Heart left ventricle (tissue), 16 donors: ENCODE data around the gene ARRDC2. TPM values are rescaled to one million over a fixed set of nuclear protein-coding genes. Genes with fewer than 3 reads are reported as not detected.

ENCODE experiments used
- ATAC-seq, 4 donors: fragments of 200-7000 bp; cut with Tn5 transposase; one replicate each; pipeline ENCODE4 v1.9.1; 2020 to 2022; ENCODE audit warnings: moderate library complexity in 4 of 4, mild to moderate bottlenecking in 3 of 4, moderate number of reproducible peaks in 1 of 4
- DNase-seq, 5 donors: peaks; one replicate each; pipeline ENCODE4 v3.0.0-alpha.2; 2020
- H3K27ac ChIP-seq, 12 donors: fragments of 200-600 bp; sonication (generic) in 4 of 12; one replicate each; pipeline versions ENCODE4 v1.5.0 to v1.8.0; 2016 to 2022; ENCODE audit warnings: mild to moderate bottlenecking in 2 of 12
- H3K27me3 ChIP-seq, 9 donors: fragments of 200-600 bp; sonication (generic) in 2 of 9; one replicate each; pipeline versions ENCODE4 v1.5.1 to v1.8.0; 2016 to 2022; ENCODE audit warnings: mild to moderate bottlenecking in 3 of 9
- H3K36me3 ChIP-seq, 9 donors: fragments of 200-600 bp; sonication (generic) in 2 of 9; one replicate each; pipeline versions ENCODE4 v1.5.0 to v1.8.0; 2018 to 2022; ENCODE audit warnings: mild to moderate bottlenecking in 2 of 9
- H3K4me1 ChIP-seq, 12 donors: fragments of 200-600 bp; sonication (generic) in 4 of 12; one replicate each; pipeline versions ENCODE4 v1.5.0 to v1.8.0; 2016 to 2022; ENCODE audit warnings: mild to moderate bottlenecking in 3 of 12
- H3K4me3 ChIP-seq, 12 donors: fragments of 200-600 bp; sonication (generic) in 4 of 12; one replicate each; pipeline versions ENCODE4 v1.5.0 to v1.8.0; 2017 to 2022; ENCODE audit warnings: mild to moderate bottlenecking in 9 of 12, moderate library complexity in 4 of 12
- H3K9me3 ChIP-seq, 12 donors: fragments of 200-600 bp; sonication (generic) in 4 of 12; one replicate each; pipeline versions ENCODE4 v1.5.0 to v1.8.0; 2016 to 2022; ENCODE audit warnings: mild to moderate bottlenecking in 1 of 12
- CTCF ChIP-seq, 12 donors: fragments of 200-600 bp; sonication (generic) in 4 of 12; IDR thresholded peaks; one replicate each; pipeline versions ENCODE4 v1.5.0 to v1.8.0; 2018 to 2022; ENCODE audit warnings: antibody characterized with exemption in 12 of 12, mild to moderate bottlenecking in 5 of 12
- POLR2A ChIP-seq, 2 donors: fragments of 450-650 bp; IDR thresholded peaks; one replicate each; pipeline ENCODE4 v1.6.1; 2017; ENCODE audit warnings: antibody characterized with exemption in 2 of 2, mild to moderate bottlenecking in 2 of 2, moderate library complexity in 2 of 2
- WGBS, 4 donors: extraction: QIAGEN DNeasy Blood & Tissue Kit in 2 of 4; methylation state at CpG; one replicate each; pipeline versions ENCODE4 v1.1.5 to v1.1.7; 2013 to 2018; 5-methylcytosine and 5-hydroxymethylcytosine counted together
- intact Hi-C, 10 donors: fragments of 100-400 bp; cut with DNase I; formaldehyde crosslinking; loops; one replicate each; pipeline versions ENCODE4 v1.11.1 to v1.14.2; 2022
- polyA plus RNA-seq, 2 donors: library from polyadenylated mRNA; stranded (reverse); fragments of 200-250 nt; gene quantifications; one replicate each; pipeline ENCODE4 v1.2.3, GENCODE V29; 2013
- total RNA-seq, 9 donors: library from RNA; depleted of rRNA in 2 of 9; stranded (reverse); fragments of >200 nt in 2 of 9; fragmentation: NEBNext Ultra II Directional in 3 of 9; extraction: Animal tissue kit (Norgen Biotek cat#: 25700) in 3 of 9; gene quantifications; one replicate each; pipeline versions ENCODE4 v1.1.0 to v1.2.4, GENCODE V29; 2016 to 2023
- donor health status: ischemic (EF 13 %, LVEDD 7.1; RV severe dilation, severe dysfunction).
- donor health status: healthy with polysubstance abuse.
- donor health status: DM: no; HTN: yes; CAD: no.
- donor health status: DM: no; HTN: no; CAD: no.
- donor health status: ischemic (EF 25% LVEDD 6.9; RV normal size, moderate dysfunction).
- donor health status: ischemic (EF 25% LVEDD 5.7; RV mildly dilated, moderate dysfunction).
- donor health status: healthy.
- donor health status: DM: yes; HTN: yes; CAD: no.
- donor health status: ischemic (EF 35%, LVEDD 5.7; RV mildly dilated, moderate dysfunction).
- donor health status: nonischemic (EF 11% LVEDD 7.7; RV severe dilation, severe dysfunction).
- donor health status: DM: yes; HTN: yes; CAD: no.
- donor health status: PGD.
- donor health status: ischemic (EF 29% LVEDD 5.4; RV normal size, mild dysfunction).
- donor health status: nonischemic (EF 23%, LVEDD 6.1; RV moderate dilation, normal function).

ARRDC2 gene
- total and polyA plus RNA-seq, 11 donors, result 5.8 to 35.5 (median 14.3) TPM

GRCh38 chr19:18020212-18021085 is 12.5 kb downstream of the ARRDC2 start:
- ATAC-seq (peak; percentile 64 to 76 (median 74)), DNase-seq (peak; percentile 86 to 96 (median 95))
- Histone ChIP-seq H3K27me3 (no peaks in the 10 kb centered on the region), H3K4me1 (peaks cover 32 to 87% (median 69%) of the 10 kb centered on the region in 12 donors), H3K9me3 (no peaks in the 10 kb centered on the region), H3K36me3 (peaks cover 0 to 3% (median 2%) of the 10 kb centered on the region in 9 donors), H3K4me3 (no peak overlapping the region), H3K27ac (peak overlapping the region; percentile 86 to 98 (median 94))
- intact Hi-C loops, result loop anchor here in 1 of 10 donors (2.0 kb wide), 1 partner anchor 28 kb away; no protein-coding TSS in a partner anchor
- TF ChIP-seq CTCF (IDR thresholded peaks at IDR 0.05) (peak in 3 of 12 donors; percentile 12 to 21 (median 18)), POLR2A (IDR thresholded peaks at IDR 0.05) (peak in 1 of 2 donors; percentile 61)
- 26 to 35% (median 31%) methylated on average over 15 to 16 of the region's 16 CpGs for WGBS, 4 donors

- H3K9me3 ChIP-seq, result no peaks in the 10 kb centered on the region
- WGBS, 4 donors, result 52 to 62% (median 58%) methylated on average over 14 to 21 of the region's 21 CpGs
- ATAC-seq (peak; percentile 12 to 66 (median 50)), DNase-seq (peak; percentile 89 to 95 (median 92))
- intact Hi-C loops, result loop anchor here in 1 of 10 donors (2.0 kb wide), 1 partner anchor 28 kb away; no protein-coding TSS in a partner anchor
- peak overlapping the region; percentile 86 to 98 (median 94) for H3K27ac ChIP-seq
- TF ChIP-seq POLR2A (IDR thresholded peaks at IDR 0.05), result peak in 1 of 2 donors; percentile 16
- no peak for TF ChIP-seq CTCF (IDR thresholded peaks at IDR 0.05)
- H3K4me3 ChIP-seq, result peak overlapping the region in 3 of 12 donors; percentile 18 to 38 (median 33)
- H3K4me1 ChIP-seq, result peaks cover 32 to 84% (median 68%) of the 10 kb centered on the region in 12 donors
- H3K27me3 ChIP-seq, result no peaks in the 10 kb centered on the region
- no peaks in the 10 kb centered on the region for H3K36me3 ChIP-seq
These were observed 13.3 kb downstream of the ARRDC2 start for GRCh38 chr19:18021121-18021755.

GRCh38 chr19:18023622-18024251 is 15.8 kb downstream of the ARRDC2 start:
- Histone ChIP-seq H3K4me3 (peak overlapping the region in 3 of 12 donors; percentile 8 to 21 (median 19)), H3K27ac (peak overlapping the region; percentile 86 to 98 (median 94)), H3K4me1 (peaks cover 23 to 59% (median 49%) of the 10 kb centered on the region in 12 donors), H3K27me3 (no peaks in the 10 kb centered on the region), H3K9me3 (no peaks in the 10 kb centered on the region), H3K36me3 (no peaks in the 10 kb centered on the region)
- 39 to 61% (median 43%) methylated on average over 13 to 23 of the region's 23 CpGs for WGBS, 4 donors
- DNase-seq (peak; percentile 91 to 97 (median 94)), ATAC-seq (peak; percentile 67 to 85 (median 71))
- intact Hi-C loops, result loop anchor here in 1 of 10 donors (2.0 kb wide), 1 partner anchor 21 kb away; no protein-coding TSS in a partner anchor
- TF ChIP-seq CTCF (IDR thresholded peaks at IDR 0.05) (no peak), POLR2A (IDR thresholded peaks at IDR 0.05) (peak in 1 of 2 donors; percentile 39)
